SK-N-MC (cell line): ENCODE data around the gene IGFLR1.

Source experiments
- DNase-seq: peaks from one replicate; pipeline ENCODE4 v3.0.0-alpha.2; 2011; ENCODE audit warnings: low read depth, low spot score
- H3K27ac ChIP-seq: fragments of 200-600 bp; sonication (generic); 2 replicates; pipeline ENCODE4 v1.5.1; 2016; ENCODE audit warnings: mixed run types
- H3K36me3 ChIP-seq: fragments of 200-600 bp; sonication (generic); 2 replicates; pipeline ENCODE4 v1.6.1; 2017; ENCODE audit warnings: antibody characterized with exemption, low read length, mixed read lengths; ENCODE audit not compliant: insufficient read depth
- H3K4me3 ChIP-seq: fragments of 200-600 bp; sonication (generic); 2 replicates; pipeline ENCODE4 v1.5.1; 2016
- H3K9ac ChIP-seq: fragments of 200-600 bp; sonication (generic); 2 replicates; pipeline ENCODE4 v1.8.0; 2017; ENCODE audit warnings: mixed run types, mixed read lengths; ENCODE audit not compliant: insufficient read length
- H3K9me3 ChIP-seq: fragments of 200-600 bp; sonication (generic); 2 replicates; pipeline ENCODE4 v1.6.1; 2017; ENCODE audit warnings: low read depth, mild to moderate bottlenecking, antibody characterized with exemption, low read length, moderate library complexity, mixed read lengths
- EZH2 ChIP-seq: fragments of 200-600 bp; sonication (generic); IDR thresholded peaks from one replicate; pipeline ENCODE4 v1.6.1; 2017; ENCODE audit warnings: antibody characterized with exemption
- FOXP2 ChIP-seq: optimal IDR thresholded peaks from 2 replicates; pipeline ENCODE3; 2011; ENCODE audit warnings: mild to moderate bottlenecking, moderate library complexity; ENCODE audit not compliant: insufficient read depth; ENCODE audit errors: extremely low read length, control extremely low read depth
- POLR2AphosphoS5 ChIP-seq: IDR thresholded peaks from 2 replicates; pipeline ENCODE4 v1.6.1; 2012; ENCODE audit warnings: mild to moderate bottlenecking, low read depth, low read length, borderline replicate concordance

The IGFLR1 gene

GRCh38 chr19:35732540-35733179 is 9.6 kb downstream of the IGFLR1 start:
- DNase-seq, result no peak
- no peaks in the 10 kb centered on the region for H3K9me3 ChIP-seq
- H3K36me3 ChIP-seq, result peaks cover 55% of the 10 kb centered on the region; the same call in 1 of the 2 replicates
- no peak overlapping the region for H3K4me3 ChIP-seq
- H3K9ac ChIP-seq, result no peak overlapping the region
- TF ChIP-seq POLR2AphosphoS5 (no peak), FOXP2 (no peak), EZH2 (no peak)
- H3K27ac ChIP-seq, result no peak overlapping the region

- H3K27ac ChIP-seq, result no peak overlapping the region
- no peaks in the 10 kb centered on the region for H3K9me3 ChIP-seq
- no peak overlapping the region for H3K9ac ChIP-seq
- TF ChIP-seq FOXP2, result no peak
- TF ChIP-seq EZH2, result no peak
- TF ChIP-seq POLR2AphosphoS5, result no peak
- H3K4me3 ChIP-seq, result no peak overlapping the region
- DNase-seq, result no peak
- H3K36me3 ChIP-seq, result peaks cover 56% of the 10 kb centered on the region; the same call in 1 of the 2 replicates
Measured at GRCh38 chr19:35731779-35732405, 10.4 kb downstream of the IGFLR1 start.

- DNase-seq, result no peak
- Histone ChIP-seq H3K36me3 (peaks cover 55% of the 10 kb centered on the region; the same call in 1 of the 2 replicates), H3K27ac (no peak overlapping the region)
Measured at GRCh38 chr19:35731353-35731752, 10.9 kb downstream of the IGFLR1 start.

DNA sequence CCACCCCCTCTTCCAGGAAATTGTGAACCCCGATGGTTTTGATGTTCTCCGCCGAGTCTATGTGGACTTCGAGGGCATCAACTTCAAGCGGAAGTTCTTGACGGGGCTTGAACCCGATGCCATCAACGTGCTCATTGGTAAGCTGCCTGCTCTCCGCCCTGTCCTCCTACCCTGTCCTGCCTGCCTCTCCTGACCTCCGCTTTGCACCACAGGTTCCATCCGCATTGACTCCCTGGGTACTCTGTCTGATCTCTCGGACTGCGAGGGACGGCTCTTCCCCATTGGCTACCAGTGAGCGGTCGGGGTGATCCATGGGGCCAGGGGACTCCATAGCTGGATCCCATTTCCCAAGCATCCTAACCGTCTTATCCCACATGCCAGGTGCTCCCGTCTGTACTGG is 11.9 kb downstream of the IGFLR1 start:
- DNase-seq, result no peak
- Histone ChIP-seq H3K9ac (no peak overlapping the region), H3K27ac (no peak overlapping the region), H3K36me3 (peaks cover 65% of the 10 kb centered on the region; the same call in 1 of the 2 replicates), H3K9me3 (no peaks in the 10 kb centered on the region), H3K4me3 (no peak overlapping the region)
- TF ChIP-seq FOXP2, result no peak
- no peak for TF ChIP-seq POLR2AphosphoS5
- TF ChIP-seq EZH2, result no peak

More at GRCh38 chr19:35731353-35731752, 10.9 kb downstream of the IGFLR1 start:
- Histone ChIP-seq H3K4me3 (no peak overlapping the region), H3K9me3 (no peaks in the 10 kb centered on the region), H3K9ac (no peak overlapping the region)
- TF ChIP-seq EZH2 (no peak), FOXP2 (no peak)

DNA sequence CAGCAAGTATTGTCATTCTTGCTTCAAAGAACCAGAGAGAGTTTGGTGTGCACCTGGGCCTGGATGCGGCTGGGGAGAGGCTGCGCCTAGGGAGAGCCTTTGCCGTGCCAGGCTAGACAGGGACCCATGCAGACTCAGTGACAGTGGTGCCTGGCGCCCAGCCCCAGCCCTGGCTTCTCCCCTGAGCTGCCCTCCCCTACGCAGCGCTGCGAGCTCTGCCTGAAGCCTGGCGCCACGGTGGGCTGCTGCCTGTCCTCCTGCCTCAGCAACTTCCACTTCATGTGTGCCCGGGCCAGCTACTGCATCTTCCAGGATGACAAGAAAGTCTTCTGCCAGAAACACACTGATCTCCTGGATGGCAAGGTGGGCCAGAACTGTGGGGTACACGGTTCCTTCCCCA is 12.5 kb downstream of the IGFLR1 start:
- TF ChIP-seq POLR2AphosphoS5 (no peak), FOXP2 (no peak), EZH2 (no peak)
- H3K9me3 ChIP-seq, result no peaks in the 10 kb centered on the region
- H3K27ac ChIP-seq, result no peak overlapping the region
- H3K36me3 ChIP-seq, result peaks cover 69% of the 10 kb centered on the region; the same call in 1 of the 2 replicates
- H3K4me3 ChIP-seq, result no peak overlapping the region
- DNase-seq, result no peak
- no peak overlapping the region for H3K9ac ChIP-seq

GRCh38 chr19:35729021-35729420 is 13.2 kb downstream of the IGFLR1 start:
- no peak for DNase-seq
- Histone ChIP-seq H3K9ac (no peak overlapping the region), H3K9me3 (no peaks in the 10 kb centered on the region), H3K4me3 (no peak overlapping the region), H3K27ac (no peak overlapping the region), H3K36me3 (peaks cover 71% of the 10 kb centered on the region; the same call in 1 of the 2 replicates)
- no peak for TF ChIP-seq POLR2AphosphoS5
- TF ChIP-seq FOXP2, result no peak
- TF ChIP-seq EZH2, result no peak

DNA sequence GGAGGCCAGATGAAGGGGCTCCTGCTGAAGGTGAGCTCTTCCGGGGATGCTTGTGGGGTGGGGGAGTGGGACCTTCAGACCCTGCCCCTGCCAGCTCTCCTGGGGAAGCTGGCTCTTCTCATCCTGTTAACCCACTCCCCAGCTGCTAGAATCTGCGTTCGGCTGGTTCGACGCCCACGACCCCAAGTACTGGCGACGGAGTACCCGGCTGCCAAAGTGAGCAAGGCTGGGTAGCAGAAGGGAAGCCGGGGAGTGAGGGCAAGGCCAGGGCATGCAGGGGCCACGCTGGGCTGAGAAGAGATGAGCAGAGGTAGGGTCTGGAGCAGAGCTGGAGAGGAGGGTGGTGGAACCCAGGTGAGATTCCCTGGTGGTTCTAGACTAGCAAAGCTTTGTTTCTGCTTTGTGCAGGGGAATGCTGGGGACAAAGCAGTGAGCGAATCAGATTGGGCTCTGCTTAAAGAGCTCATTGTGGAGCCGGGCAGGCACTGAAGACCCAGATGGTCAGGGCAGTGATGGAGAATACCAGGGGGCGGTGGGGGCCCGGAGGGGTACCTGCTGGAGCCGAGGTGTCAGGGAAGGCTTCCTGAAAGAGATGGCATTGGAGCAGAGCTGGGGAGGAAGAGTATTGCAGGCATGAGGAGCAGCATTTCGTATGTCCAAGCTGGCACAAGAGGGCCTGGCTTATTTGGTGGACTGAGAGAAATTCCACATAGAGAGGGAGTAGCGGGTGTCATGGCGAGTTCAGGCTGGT is 14.1 kb downstream of the IGFLR1 start:
- TF ChIP-seq FOXP2 (no peak), EZH2 (no peak), POLR2AphosphoS5 (no peak)
- DNase-seq, result no peak
- Histone ChIP-seq H3K27ac (no peak overlapping the region), H3K36me3 (peaks cover 80% of the 10 kb centered on the region; the same call in 1 of the 2 replicates), H3K4me3 (no peak overlapping the region), H3K9me3 (no peaks in the 10 kb centered on the region), H3K9ac (no peak overlapping the region)
